ENCODE data around the gene BTC. TPM values are rescaled to one million over a fixed set of nuclear protein-coding genes. Genes with fewer than 3 reads are reported as not detected.
"Not testable (repeated sequence)": the region's sequence is repeated elsewhere in the genome, so short reads cannot be mapped to it uniquely, and the experiment has no call there.

Gene BTC
- total RNA-seq, 1 donor from 2014 or later: 1.4 TPM

DNA sequence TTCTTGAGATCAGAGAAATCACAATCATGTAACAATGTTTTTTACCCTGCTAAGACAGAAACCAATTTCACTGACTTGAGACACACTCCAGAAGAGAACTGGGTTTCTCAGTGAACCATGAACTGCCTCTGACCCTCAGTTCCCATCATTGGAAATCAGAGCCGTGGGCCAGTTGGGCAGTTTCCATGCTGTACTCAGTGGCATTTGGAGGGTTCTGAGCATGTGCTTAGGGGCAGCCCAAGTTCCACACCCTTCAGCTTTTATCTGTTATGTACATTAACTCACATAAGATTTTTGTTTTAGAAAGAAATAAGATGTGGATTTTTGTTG lies 77.9 kb downstream of the BTC start:
- Mint-ChIP-seq H3K36me3 (no peaks in the 10 kb centered on the region), H3K4me3 (no peak overlapping the region), H3K27ac (no peak overlapping the region), H3K4me1 (ENCODE audit: unreplicated experiment) (peaks cover 7% of the 10 kb centered on the region), H3K9me3 (peaks cover 6% of the 10 kb centered on the region), H3K27me3 (no peaks in the 10 kb centered on the region)
- DNase-seq (ENCODE audit: extremely low spot score, unreplicated experiment): no peak
- TF ChIP-seq, protein P1, sequence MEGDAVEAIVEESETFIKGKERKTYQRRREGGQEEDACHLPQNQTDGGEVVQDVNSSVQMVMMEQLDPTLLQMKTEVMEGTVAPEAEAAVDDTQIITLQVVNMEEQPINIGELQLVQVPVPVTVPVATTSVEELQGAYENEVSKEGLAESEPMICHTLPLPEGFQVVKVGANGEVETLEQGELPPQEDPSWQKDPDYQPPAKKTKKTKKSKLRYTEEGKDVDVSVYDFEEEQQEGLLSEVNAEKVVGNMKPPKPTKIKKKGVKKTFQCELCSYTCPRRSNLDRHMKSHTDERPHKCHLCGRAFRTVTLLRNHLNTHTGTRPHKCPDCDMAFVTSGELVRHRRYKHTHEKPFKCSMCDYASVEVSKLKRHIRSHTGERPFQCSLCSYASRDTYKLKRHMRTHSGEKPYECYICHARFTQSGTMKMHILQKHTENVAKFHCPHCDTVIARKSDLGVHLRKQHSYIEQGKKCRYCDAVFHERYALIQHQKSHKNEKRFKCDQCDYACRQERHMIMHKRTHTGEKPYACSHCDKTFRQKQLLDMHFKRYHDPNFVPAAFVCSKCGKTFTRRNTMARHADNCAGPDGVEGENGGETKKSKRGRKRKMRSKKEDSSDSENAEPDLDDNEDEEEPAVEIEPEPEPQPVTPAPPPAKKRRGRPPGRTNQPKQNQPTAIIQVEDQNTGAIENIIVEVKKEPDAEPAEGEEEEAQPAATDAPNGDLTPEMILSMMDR (conservative IDR thresholded peaks at IDR 0.05): no peak

DNA sequence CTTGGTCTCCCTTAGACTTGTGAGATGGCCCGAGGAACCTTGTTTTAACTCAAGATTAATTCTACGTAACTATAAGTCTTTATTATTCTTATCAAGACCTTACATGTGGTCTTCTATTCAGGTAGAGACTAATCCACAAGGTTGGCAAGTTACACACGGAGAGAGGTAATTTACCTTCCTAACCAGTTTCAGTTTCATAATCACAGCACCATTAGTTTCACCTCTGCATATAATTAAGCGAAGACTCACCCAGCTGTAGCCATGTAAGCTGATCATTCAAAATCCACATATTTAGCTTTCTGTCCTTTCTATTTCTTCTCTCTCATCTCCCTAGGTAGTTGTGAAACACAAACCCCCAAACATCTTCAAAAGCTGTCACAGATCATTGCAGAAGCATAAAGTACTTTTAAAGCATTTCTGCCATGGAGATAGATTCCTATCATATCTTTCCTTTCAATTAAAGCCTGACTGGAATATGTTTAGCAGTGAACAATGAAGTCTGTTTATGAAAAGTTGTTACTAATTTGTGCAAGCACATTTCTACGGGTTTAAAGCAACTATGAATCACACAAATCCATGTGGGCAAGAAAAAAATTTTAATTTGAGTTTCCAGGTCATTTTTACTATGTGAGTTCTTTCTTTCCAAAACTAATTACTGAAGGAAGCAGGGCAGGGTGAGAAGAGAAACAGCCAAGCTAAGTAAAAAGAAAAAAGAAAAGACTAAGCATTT lies 78.5 kb downstream of the BTC start:
- DNase-seq (ENCODE audit: extremely low spot score, unreplicated experiment): no peak
- no peaks in the 10 kb centered on the region for H3K27me3 Mint-ChIP-seq
- no peak overlapping the region for H3K4me3 Mint-ChIP-seq
- H3K36me3 Mint-ChIP-seq: no peaks in the 10 kb centered on the region
- TF ChIP-seq, protein P1 (conservative IDR thresholded peaks at IDR 0.05): no peak
- peaks cover 7% of the 10 kb centered on the region for H3K4me1 Mint-ChIP-seq (ENCODE audit: unreplicated experiment)
- H3K9me3 Mint-ChIP-seq: peaks cover 6% of the 10 kb centered on the region
- H3K27ac Mint-ChIP-seq: no peak overlapping the region

DNA sequence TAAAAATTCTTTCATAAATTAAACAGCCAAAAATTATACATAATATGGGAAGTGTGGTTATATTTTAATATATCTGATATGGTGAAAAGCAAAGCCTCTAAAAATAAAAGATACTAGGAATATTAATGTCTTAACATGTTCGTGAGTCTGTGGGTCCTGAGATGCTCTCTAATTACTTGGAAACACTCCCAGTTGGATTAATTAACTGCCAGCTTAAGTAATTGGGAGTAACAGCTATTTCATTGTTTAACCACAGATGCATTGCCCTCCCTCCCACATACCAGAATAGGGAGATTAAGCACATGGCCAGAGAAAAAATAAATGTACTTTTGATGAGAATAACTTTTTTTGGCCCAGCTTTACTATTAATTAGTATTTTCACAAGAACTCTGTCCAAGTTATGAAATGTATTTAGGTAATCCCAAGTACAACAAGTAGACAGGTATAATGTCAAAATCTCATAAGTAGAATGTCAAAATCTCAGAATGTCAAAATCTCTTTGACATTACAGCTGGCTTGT lies 79.7 kb downstream of the BTC start:
- no peak for DNase-seq (ENCODE audit: extremely low spot score, unreplicated experiment)
- H3K4me3 Mint-ChIP-seq: no peak overlapping the region
- no peaks in the 10 kb centered on the region for H3K36me3 Mint-ChIP-seq
- TF ChIP-seq, protein P1 (conservative IDR thresholded peaks at IDR 0.05): no peak
- H3K27ac Mint-ChIP-seq: no peak overlapping the region
- peaks cover 7% of the 10 kb centered on the region for H3K4me1 Mint-ChIP-seq (ENCODE audit: unreplicated experiment)
- peaks cover 6% of the 10 kb centered on the region for H3K9me3 Mint-ChIP-seq
- H3K27me3 Mint-ChIP-seq: peaks cover 1% of the 10 kb centered on the region

DNA sequence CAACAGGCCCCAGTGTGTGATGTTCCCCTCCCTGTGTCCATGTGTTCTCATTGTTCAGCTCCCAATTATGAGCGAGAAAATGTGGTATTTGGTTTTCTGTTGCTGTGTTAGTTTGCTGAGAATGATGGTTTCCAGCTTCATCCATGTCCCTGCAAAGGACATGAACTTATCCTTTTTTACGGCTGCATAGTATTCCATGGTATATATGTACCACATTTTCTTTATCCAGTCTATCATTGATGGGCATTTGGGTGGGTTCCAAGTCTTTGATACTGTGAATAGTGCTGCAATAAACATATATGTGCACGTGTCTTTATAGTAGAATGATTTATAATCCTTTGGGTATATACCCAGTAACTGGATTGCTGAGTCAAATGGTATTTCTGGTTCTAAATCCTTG lies 86.2 kb downstream of the BTC start:
- H3K27me3 Mint-ChIP-seq: peaks cover 12% of the 10 kb centered on the region
- not testable (repeated sequence) for H3K36me3 Mint-ChIP-seq
- H3K9me3 Mint-ChIP-seq: peaks cover 12% of the 10 kb centered on the region

More for the DNA sequence above, 86.2 kb downstream of the BTC start:
- not testable (repeated sequence) for H3K4me1 Mint-ChIP-seq (ENCODE audit: unreplicated experiment); H3K27ac Mint-ChIP-seq; DNase-seq (ENCODE audit: extremely low spot score, unreplicated experiment); H3K4me3 Mint-ChIP-seq

Other genes with a start within 250 kb of the BTC start
- 17.9 and 22.4 TPM in 2 replicates for gene PARM1, start 138.6 kb upstream of the BTC start, total RNA-seq (ENCODE audit: low replicate concordance)